ENCODE results near the gene PIANP.
"Not testable (repeated sequence)": the region's sequence is repeated elsewhere in the genome, so short reads cannot be mapped to it uniquely, and the experiment has no call there.

The PIANP gene

GRCh38 chr12:6723607-6724408 lies 23.2 kb upstream of the PIANP start, which contains the start of gene COPS7A:
Gene COPS7A (plus strand): TSS chr12:6724046. CDS start chr12:6724657, 611 bp downstream.
- no peaks in the 10 kb centered on the region for H3K36me3 ChIP-seq (ENCODE audit: control insufficient read depth, insufficient read depth, low read length)
- peak within 1 kb of the TSS; percentile 99 for H3K4me2 ChIP-seq (ENCODE audit: low read length)
- H3K27me3 ChIP-seq (ENCODE audit: control insufficient read depth, insufficient read depth, low read length) = no peaks in the 10 kb centered on the region
- H3K4me1 ChIP-seq = no peaks in the 10 kb centered on the region
- H2AFZ ChIP-seq = peak within 1 kb of the TSS; percentile 80
- H3K27ac ChIP-seq = peak within 1 kb of the TSS; percentile 84
- H3K9ac ChIP-seq = no peak within 1 kb of the TSS
- H3K4me3 ChIP-seq (ENCODE audit: low read depth, low read length) = peak within 1 kb of the TSS; percentile 87
- no peak for TF ChIP-seq CTCF (IDR thresholded peaks at IDR 0.05)
- no peaks in the 10 kb centered on the region for H3K9me3 ChIP-seq (ENCODE audit: control insufficient read depth, low read length)
- H3K79me2 ChIP-seq = no peaks in the 10 kb centered on the region

GRCh38 chr12:6722863-6723262 lies 22.2 kb upstream of the PIANP start:
- Histone ChIP-seq H2AFZ (peak overlapping the region; percentile 80), H3K9me3 (ENCODE audit: control insufficient read depth, low read length) (no peaks in the 10 kb centered on the region), H3K79me2 (no peaks in the 10 kb centered on the region), H3K4me2 (ENCODE audit: low read length) (no peak overlapping the region), H3K9ac (no peak overlapping the region), H3K4me1 (no peaks in the 10 kb centered on the region), H3K4me3 (ENCODE audit: low read depth, low read length) (no peak overlapping the region), H3K36me3 (ENCODE audit: control insufficient read depth, insufficient read depth, low read length) (no peaks in the 10 kb centered on the region), H3K27ac (no peak overlapping the region), H3K27me3 (ENCODE audit: control insufficient read depth, insufficient read depth, low read length) (no peaks in the 10 kb centered on the region)
- no peak for TF ChIP-seq CTCF (IDR thresholded peaks at IDR 0.05)

GRCh38 chr12:6716874-6717437 lies 16.3 kb upstream of the PIANP start:
- Histone ChIP-seq H2AFZ (no peak overlapping the region), H3K4me3 (ENCODE audit: low read depth, low read length) (no peak overlapping the region), H3K27me3 (ENCODE audit: control insufficient read depth, insufficient read depth, low read length) (no peaks in the 10 kb centered on the region), H3K9me3 (ENCODE audit: control insufficient read depth, low read length) (no peaks in the 10 kb centered on the region), H3K4me1 (no peaks in the 10 kb centered on the region), H3K36me3 (ENCODE audit: control insufficient read depth, insufficient read depth, low read length) (no peaks in the 10 kb centered on the region), H3K9ac (no peak overlapping the region), H3K27ac (no peak overlapping the region), H3K79me2 (no peaks in the 10 kb centered on the region), H3K4me2 (ENCODE audit: low read length) (no peak overlapping the region)
- TF ChIP-seq CTCF (IDR thresholded peaks at IDR 0.05) = no peak

- not testable (repeated sequence) for H3K4me3 ChIP-seq (ENCODE audit: low read depth, low read length); H3K4me1 ChIP-seq; H3K27me3 ChIP-seq (ENCODE audit: control insufficient read depth, insufficient read depth, low read length); H3K9me3 ChIP-seq (ENCODE audit: control insufficient read depth, low read length); H3K4me2 ChIP-seq (ENCODE audit: low read length); H2AFZ ChIP-seq; H3K79me2 ChIP-seq; H3K36me3 ChIP-seq (ENCODE audit: control insufficient read depth, insufficient read depth, low read length); H3K27ac ChIP-seq; H3K9ac ChIP-seq
Measured at GRCh38 chr12:6716031-6716873, 15.6 kb upstream of the PIANP start.

- Histone ChIP-seq H3K36me3 (ENCODE audit: control insufficient read depth, insufficient read depth, low read length) (no peaks in the 10 kb centered on the region), H3K9me3 (ENCODE audit: control insufficient read depth, low read length) (no peaks in the 10 kb centered on the region), H3K27me3 (ENCODE audit: control insufficient read depth, insufficient read depth, low read length) (no peaks in the 10 kb centered on the region), H3K4me2 (ENCODE audit: low read length) (no peak overlapping the region), H3K79me2 (no peaks in the 10 kb centered on the region), H3K27ac (no peak overlapping the region), H2AFZ (no peak overlapping the region), H3K9ac (no peak overlapping the region), H3K4me1 (no peaks in the 10 kb centered on the region), H3K4me3 (ENCODE audit: low read depth, low read length) (no peak overlapping the region)
- TF ChIP-seq CTCF (IDR thresholded peaks at IDR 0.05) = no peak
Measured at GRCh38 chr12:6708960-6709394, 8.4 kb upstream of the PIANP start.

GRCh38 chr12:6708351-6708750 lies 7.7 kb upstream of the PIANP start:
- H3K4me2 ChIP-seq (ENCODE audit: low read length); H3K36me3 ChIP-seq (ENCODE audit: control insufficient read depth, insufficient read depth, low read length); H3K9ac ChIP-seq; H3K4me3 ChIP-seq (ENCODE audit: low read depth, low read length); H2AFZ ChIP-seq; H3K9me3 ChIP-seq (ENCODE audit: control insufficient read depth, low read length); H3K4me1 ChIP-seq; H3K27me3 ChIP-seq (ENCODE audit: control insufficient read depth, insufficient read depth, low read length); H3K27ac ChIP-seq; H3K79me2 ChIP-seq: not testable (repeated sequence)

Data from parathyroid adenoma (tissue), 2 donors.